ENCODE data around the gene ENG.

GRCh38 chr9:127803507-127804352, 50.7 kb downstream of the ENG start:
- TF ChIP-seq CTCF (IDR thresholded peaks at IDR 0.05) = no peak
- TF ChIP-seq POLR2A (IDR thresholded peaks at IDR 0.05) = no peak
